ENCODE measurements around the gene SLC1A2. TPM values are rescaled to one million over a fixed set of nuclear protein-coding genes. Genes with fewer than 3 reads are reported as not detected.

SLC1A2 gene
- total and polyA plus RNA-seq, 2 of the 4 experiments (the other 2 are of a cell fraction), result 0.15 to 0.54 TPM

- no TSS peak for BruUV-seq (replicated peaks)
- Histone ChIP-seq H3K9me3 (ENCODE audit: control insufficient read depth, insufficient read depth, low read length) (no peaks in the 10 kb centered on the region), H2AK9ac (replicated peaks; ENCODE audit: low read depth, low read length, poor library complexity) (no peak overlapping the region), H3K18ac (ENCODE audit: low read depth, low read length) (no peak overlapping the region), H3K4me2 (ENCODE audit: low read depth, low read length) (no peak overlapping the region), H3K79me1 (ENCODE audit: low read depth in 1 of 2, low read length in 2 of 2) (no peaks in the 10 kb centered on the region), H4K5ac (ENCODE audit: low read depth, low read length) (no peak overlapping the region), H3K56ac (ENCODE audit: extremely low read depth, insufficient read depth, low read length) (no peak overlapping the region), H2BK5ac (ENCODE audit: low read depth, low read length, poor library complexity, severe bottlenecking) (no peak overlapping the region), H3K27ac (ENCODE audit: insufficient read depth, low read length) (no peak overlapping the region), H2AK5ac (ENCODE audit: low read depth, low read length) (no peak overlapping the region), H3K9ac (ENCODE audit: low read depth, low read length) (no peak overlapping the region), H3K4ac (ENCODE audit: low read depth, low read length) (no peak overlapping the region), H3K4me1 (ENCODE audit: control insufficient read depth, insufficient read depth, low read length) (no peaks in the 10 kb centered on the region), H2BK20ac (ENCODE audit: low read depth, low read length) (no peak overlapping the region), H3K27me3 (ENCODE audit: control insufficient read depth, insufficient read depth, low read length) (no peaks in the 10 kb centered on the region), H4K8ac (ENCODE audit: low read depth in 2 of 2, low read length in 2 of 2) (no peak overlapping the region), H2BK120ac (ENCODE audit: low read depth, low read length) (no peak overlapping the region), H3K14ac (replicated peaks; ENCODE audit: low read depth, low read length) (no peak overlapping the region), H3K23ac (ENCODE audit: low read depth, low read length) (no peak overlapping the region), H2BK15ac (ENCODE audit: low read depth, low read length) (no peak overlapping the region), H3K36me3 (ENCODE audit: control insufficient read depth, insufficient read depth, low read length) (peaks cover 30% of the 10 kb centered on the region), H3K4me3 (ENCODE audit: insufficient read depth, low read depth, low read length) (no peak overlapping the region), H3K9me1 (ENCODE audit: insufficient read depth, low read length) (no peaks in the 10 kb centered on the region), H2AFZ (replicated peaks; ENCODE audit: low read length, poor library complexity) (no peak overlapping the region), H4K20me1 (ENCODE audit: insufficient read depth, low read length) (no peaks in the 10 kb centered on the region), H4K91ac (ENCODE audit: insufficient read depth, low read depth, low read length) (no peak overlapping the region)
- DNase-seq (no peak), ATAC-seq (ENCODE audit: low read depth) (no peak)
- dilution Hi-C loops (cut with HindIII; ENCODE audit: low sequenced_read_pairs, unreplicated experiment) (no loop called here), intact Hi-C loops (cut with micrococcal nuclease) (no loop called here), in situ Hi-C loops (cut with MboI; ENCODE audit: low sequenced_read_pairs) (no loop called here)
- WGBS, 2 experiments (ENCODE audit: extremely low coverage in 2 of 2, insufficient read length in 1 of 2), result 87% methylated on average over 7 of the region's 13 CpGs; no CpG with 5 or more reads in 1 of the 2 experiments
- TF ChIP-seq RCOR1 (IDR thresholded peaks at IDR 0.05; ENCODE audit: insufficient replicate concordance, low read length) (no peak), RAD21 (IDR thresholded peaks at IDR 0.05; ENCODE audit: low read length) (no peak), SMC3 (IDR thresholded peaks at IDR 0.05; ENCODE audit: low read depth, low read length) (no peak), CTCF (conservative IDR thresholded peaks at IDR 0.05; ENCODE audit: low read depth, low read length) (no peak), MXI1 (IDR thresholded peaks at IDR 0.05; ENCODE audit: borderline replicate concordance, low read depth, low read length) (no peak), USF2 (IDR thresholded peaks at IDR 0.05; ENCODE audit: low read depth, low read length) (no peak), RFX5 (IDR thresholded peaks at IDR 0.05; ENCODE audit: low read depth, low read length) (no peak), MAZ (IDR thresholded peaks at IDR 0.05; ENCODE audit: borderline replicate concordance, low read depth, low read length) (no peak), BHLHE40 (IDR thresholded peaks at IDR 0.05; ENCODE audit: low read depth, low read length) (no peak), CHD1 (IDR thresholded peaks at IDR 0.05; ENCODE audit: low read depth, low read length) (no peak), MAFK (IDR thresholded peaks at IDR 0.05; ENCODE audit: low read depth, low read length) (no peak), CEBPB (IDR thresholded peaks at IDR 0.05; ENCODE audit: low read depth, low read length) (no peak), ELK1 (IDR thresholded peaks at IDR 0.05; ENCODE audit: borderline replicate concordance, low read depth, low read length) (no peak), FOS (IDR thresholded peaks at IDR 0.05; ENCODE audit: low read depth, low read length) (no peak), POLR2A (IDR thresholded peaks at IDR 0.05; ENCODE audit: low read depth, low read length) (no peak), NFE2L2 (IDR thresholded peaks at IDR 0.05; ENCODE audit: low read depth, low read length) (no peak)
- ChIA-PET CTCF (no interaction called here), POLR2A (ENCODE audit: unreplicated experiment) (no interaction called here)
Observed at GRCh38 chr11:35463331-35463751, 44.0 kb upstream of the SLC1A2 start.

Measured in IMR-90 (cell line).